ENCODE measurements around the gene ACYP2. TPM values are rescaled to one million over a fixed set of nuclear protein-coding genes. Genes with fewer than 3 reads are reported as not detected.
A peak's percentile ranks its signal among the peaks of the same experiment; 100 is the strongest.
"Not testable (repeated sequence)": the region's sequence is repeated elsewhere in the genome, so short reads cannot be mapped to it uniquely, and the experiment has no call there.

Gene ACYP2
- total RNA-seq, 1 experiment from 2014 or later, result 7.0 TPM

DNA sequence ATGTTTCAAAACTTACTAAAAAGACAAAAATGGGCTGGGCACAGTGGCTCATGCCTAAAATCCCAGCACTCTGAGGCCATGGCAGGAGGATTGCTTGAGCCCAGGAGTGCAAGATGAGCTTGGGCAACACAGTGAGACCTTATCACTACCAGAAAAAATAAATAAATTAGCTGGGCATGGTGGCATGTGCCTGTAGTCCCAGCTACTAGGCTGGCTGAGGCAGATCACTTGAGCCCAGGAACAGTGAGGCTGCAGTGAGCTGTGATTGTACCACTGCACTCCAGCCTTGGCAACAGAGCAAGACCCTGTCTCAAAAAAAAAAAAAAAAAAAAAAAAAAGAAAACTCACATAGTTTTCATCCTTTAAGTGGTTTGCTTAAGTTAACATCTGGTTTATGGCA, 134.2 kb downstream of the ACYP2 start:
- Histone ChIP-seq H3K27me3 (no peaks in the 10 kb centered on the region), H3K36me3 (no peaks in the 10 kb centered on the region), H3K4me1 (no peaks in the 10 kb centered on the region), H3K27ac (no peak overlapping the region), H3K9me3 (replicated peaks) (no peaks in the 10 kb centered on the region), H3K4me3 (no peak overlapping the region)
- DNase-seq, result no peak

DNA sequence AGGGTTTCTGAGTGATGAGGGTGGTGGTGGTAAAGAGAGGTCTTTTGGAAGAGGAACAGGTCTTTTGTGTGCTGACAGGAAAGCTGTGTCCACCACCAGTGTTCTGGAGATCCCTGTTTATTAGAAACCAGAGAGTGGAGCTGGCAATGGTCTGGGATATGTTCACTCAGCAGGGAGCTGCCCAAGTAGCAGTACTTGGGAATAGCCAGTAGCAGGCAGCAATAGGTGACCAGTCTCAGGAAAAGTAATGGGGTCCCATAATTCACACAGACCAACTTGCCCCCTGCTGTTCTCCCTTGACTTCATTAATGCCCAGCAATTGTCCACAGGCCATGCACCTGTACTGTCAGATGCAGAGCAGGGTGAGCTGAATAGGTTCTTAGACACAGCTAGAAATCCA, 138.8 kb downstream of the ACYP2 start:
- no peaks in the 10 kb centered on the region for H3K27me3 ChIP-seq
- DNase-seq, result peak in 1 of 2 experiments; percentile 16
- no peaks in the 10 kb centered on the region for H3K9me3 ChIP-seq (replicated peaks)
- no peak overlapping the region for H3K27ac ChIP-seq
- no peaks in the 10 kb centered on the region for H3K4me1 ChIP-seq
- no peaks in the 10 kb centered on the region for H3K36me3 ChIP-seq
- H3K4me3 ChIP-seq, result no peak overlapping the region

DNA sequence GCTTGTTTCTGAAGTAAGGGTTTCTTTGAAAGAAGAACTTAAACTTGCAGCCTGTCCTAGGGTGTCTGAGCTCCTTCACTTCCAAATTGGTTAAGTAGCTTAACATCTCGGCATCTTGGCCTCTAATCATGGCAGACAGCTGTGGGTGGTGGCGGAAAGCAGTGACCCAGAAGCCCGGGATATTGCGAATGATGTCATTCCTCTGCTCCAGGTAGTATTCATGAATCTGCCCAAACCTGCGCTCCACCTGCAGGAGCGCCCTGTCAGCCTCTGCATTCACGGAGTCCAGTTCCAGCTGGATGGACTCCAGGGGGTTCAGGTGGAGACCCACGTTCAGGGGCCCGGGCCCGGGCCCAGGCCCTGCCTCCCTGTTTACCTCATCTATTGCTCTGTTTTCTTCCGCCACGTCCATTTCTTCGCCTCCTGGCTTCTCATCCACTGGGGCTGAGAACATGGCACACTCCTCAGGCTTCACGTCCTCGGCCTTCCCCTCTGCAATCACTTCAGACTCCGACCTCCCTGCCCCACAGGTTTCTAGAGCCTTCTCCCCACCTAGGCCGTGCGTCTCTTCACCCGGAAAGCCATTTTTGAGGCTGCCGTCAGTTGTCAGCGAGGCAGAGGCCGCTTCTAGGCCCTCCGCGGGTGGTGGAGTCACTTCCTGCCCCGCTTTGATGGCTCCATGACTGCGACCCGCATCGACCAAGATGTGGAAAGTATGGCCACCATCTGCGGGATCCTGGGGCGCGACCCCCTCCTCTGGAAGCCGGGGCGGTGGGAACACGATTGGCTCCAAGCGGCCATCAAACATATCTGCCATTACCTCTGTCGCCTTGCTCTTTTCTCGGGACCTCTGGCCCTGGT, 140.0 kb downstream of the ACYP2 start:
- Histone ChIP-seq H3K9me3 (replicated peaks) (no peaks in the 10 kb centered on the region), H3K36me3 (no peaks in the 10 kb centered on the region), H3K27me3 (no peaks in the 10 kb centered on the region), H3K4me1 (no peaks in the 10 kb centered on the region), H3K4me3 (no peak overlapping the region), H3K27ac (no peak overlapping the region)
- DNase-seq, result no peak

DNA sequence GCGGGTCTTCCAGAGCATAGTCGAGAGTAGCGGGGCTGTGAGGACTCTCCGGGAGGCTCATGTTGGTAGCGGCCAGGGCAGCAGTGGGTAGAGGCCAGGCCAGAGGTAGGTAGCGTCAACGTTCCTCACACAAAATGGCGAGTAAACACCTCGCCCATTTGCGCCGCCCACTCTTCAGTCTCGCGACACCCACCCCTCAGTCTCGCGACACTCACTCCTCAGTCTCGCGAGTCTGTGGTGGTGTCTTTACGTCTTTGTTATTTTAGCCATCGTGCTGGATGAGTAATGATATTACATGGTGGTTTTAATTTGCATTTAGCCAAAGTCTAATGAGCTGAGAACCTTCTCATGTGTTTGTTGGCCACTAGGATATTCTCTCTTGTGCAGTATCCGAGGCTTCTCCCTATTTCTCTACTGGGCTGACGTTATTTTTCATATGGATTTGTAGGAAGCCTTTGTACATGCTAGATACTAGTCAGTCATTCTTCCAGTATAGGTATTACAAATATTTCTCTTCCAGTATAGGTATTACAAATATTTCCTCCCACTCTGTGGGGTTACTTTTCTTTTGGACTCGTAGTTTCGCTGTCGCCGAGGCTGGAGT, 140.8 kb downstream of the ACYP2 start, which contains the start of gene TSPYL6:
Gene TSPYL6, minus strand, starts transcription at position 139 of the 604 bp plus-strand sequence. Its CDS starts 78 bp downstream, at position 61.
- no peaks in the 10 kb centered on the region for H3K27me3 ChIP-seq
- no peak within 1 kb of the TSS for H3K4me3 ChIP-seq
- no peak for DNase-seq
- H3K4me1 ChIP-seq, result no peaks in the 10 kb centered on the region; the same call in 1 of the 2 replicates
- H3K27ac ChIP-seq, result no peak within 1 kb of the TSS
- H3K9me3 ChIP-seq (replicated peaks), result no peaks in the 10 kb centered on the region
- no peaks in the 10 kb centered on the region for H3K36me3 ChIP-seq

DNA sequence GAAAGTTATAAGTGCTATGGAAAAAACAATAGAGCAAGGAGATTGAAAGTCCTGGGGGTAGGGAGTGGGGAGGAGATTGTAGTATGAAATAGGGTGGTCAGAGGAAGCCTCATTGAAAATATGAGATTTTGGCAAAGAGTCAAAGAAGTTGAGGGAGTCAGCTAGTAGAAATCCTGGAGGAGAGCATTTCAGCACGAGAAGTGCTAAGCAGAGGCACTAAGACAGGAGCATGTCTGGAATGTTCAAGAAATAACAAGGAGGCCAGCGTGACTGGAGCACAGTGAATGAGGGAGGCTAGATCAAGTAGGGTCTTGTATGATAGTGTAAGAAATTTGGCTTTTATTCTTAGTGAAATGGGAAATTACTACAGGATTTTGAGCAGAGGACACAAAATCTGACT, 142.8 kb downstream of the ACYP2 start:
- no peaks in the 10 kb centered on the region for H3K27me3 ChIP-seq
- peaks cover 3% of the 10 kb centered on the region; the same call in 1 of the 2 replicates for H3K4me1 ChIP-seq
- H3K27ac ChIP-seq, result no peak overlapping the region
- H3K4me3 ChIP-seq, result no peak overlapping the region
- no peaks in the 10 kb centered on the region for H3K36me3 ChIP-seq
- H3K9me3 ChIP-seq (replicated peaks), result no peaks in the 10 kb centered on the region
- no peak for DNase-seq

- no peak for DNase-seq
- H3K9me3 ChIP-seq (replicated peaks), result no peaks in the 10 kb centered on the region
- peaks cover 3% of the 10 kb centered on the region; the same call in 1 of the 2 replicates for H3K4me1 ChIP-seq
- H3K27ac ChIP-seq, result no peak overlapping the region
- H3K36me3 ChIP-seq, result no peaks in the 10 kb centered on the region
- no peaks in the 10 kb centered on the region for H3K27me3 ChIP-seq
- H3K4me3 ChIP-seq, result no peak overlapping the region
Measured at GRCh38 chr2:54259413-54260240, 144.2 kb downstream of the ACYP2 start.

DNA sequence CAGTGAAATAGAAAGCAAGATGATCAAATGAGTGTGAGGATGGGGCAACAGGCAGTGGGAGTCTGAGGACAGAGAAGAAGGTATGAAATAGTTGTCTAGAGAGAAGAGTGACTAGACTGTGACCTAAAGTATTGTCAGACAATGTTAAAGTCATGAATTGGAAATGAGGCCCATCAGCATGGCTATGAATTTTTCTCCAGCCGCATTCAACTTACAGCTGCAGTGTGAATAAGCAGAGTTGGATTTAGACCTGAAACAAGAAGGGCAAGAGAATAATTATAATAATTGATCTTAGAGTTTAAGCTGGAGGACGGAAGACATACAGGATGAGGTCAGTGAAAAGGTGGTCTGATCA, 144.8 kb downstream of the ACYP2 start:
- no peak overlapping the region for H3K4me3 ChIP-seq
- H3K9me3 ChIP-seq (replicated peaks), result no peaks in the 10 kb centered on the region
- no peaks in the 10 kb centered on the region for H3K36me3 ChIP-seq

GRCh38 chr2:54261537-54261936, 146.1 kb downstream of the ACYP2 start:
- H3K9me3 ChIP-seq (replicated peaks), result no peaks in the 10 kb centered on the region; the same call in 1 of the 2 replicates
- peaks cover 3% of the 10 kb centered on the region; the same call in 1 of the 2 replicates for H3K4me1 ChIP-seq
- H3K4me3 ChIP-seq, result no peak overlapping the region
- DNase-seq, result no peak
- H3K27me3 ChIP-seq, result no peaks in the 10 kb centered on the region
- no peaks in the 10 kb centered on the region for H3K36me3 ChIP-seq
- H3K27ac ChIP-seq, result no peak overlapping the region

More for the DNA sequence above, 144.8 kb downstream of the ACYP2 start:
- no peak for DNase-seq
- Histone ChIP-seq H3K27me3 (no peaks in the 10 kb centered on the region), H3K27ac (no peak overlapping the region), H3K4me1 (peaks cover 3% of the 10 kb centered on the region; the same call in 1 of the 2 replicates)

GRCh38 chr2:54262015-54262765, 146.8 kb downstream of the ACYP2 start:
- no peaks in the 10 kb centered on the region for H3K36me3 ChIP-seq
- H3K9me3 ChIP-seq (replicated peaks), result no peaks in the 10 kb centered on the region; the same call in 1 of the 2 replicates
- H3K27ac ChIP-seq, result no peak overlapping the region
- peak in 1 of 2 experiments; percentile 20 for DNase-seq
- H3K27me3 ChIP-seq, result no peaks in the 10 kb centered on the region
- peaks cover 3% of the 10 kb centered on the region; the same call in 1 of the 2 replicates for H3K4me1 ChIP-seq
- no peak overlapping the region for H3K4me3 ChIP-seq

- not testable (repeated sequence) for H3K27me3 ChIP-seq; H3K4me1 ChIP-seq; H3K9me3 ChIP-seq (replicated peaks); H3K4me3 ChIP-seq; H3K27ac ChIP-seq; DNase-seq; H3K36me3 ChIP-seq
Measured at GRCh38 chr2:54265081-54265480, 149.7 kb downstream of the ACYP2 start.

DNA sequence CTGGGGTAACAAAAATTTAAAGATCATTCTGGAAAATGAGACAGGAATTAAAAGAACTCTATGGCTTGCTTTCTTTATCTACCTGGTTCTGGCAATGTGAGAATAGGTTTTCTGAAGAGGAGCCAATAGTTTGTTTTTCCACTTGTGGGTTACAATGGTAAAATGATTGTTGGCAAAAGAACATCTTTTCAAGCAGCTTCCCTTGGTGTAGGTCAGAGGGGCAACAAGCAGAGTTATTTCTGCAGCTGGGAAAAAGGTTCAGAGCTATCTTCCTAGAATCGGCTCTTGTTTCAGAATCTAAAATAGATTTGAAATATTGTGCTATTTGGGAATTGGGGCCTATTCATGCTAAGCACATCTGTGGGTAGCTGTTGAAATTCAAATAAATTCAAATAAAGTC, 152.2 kb downstream of the ACYP2 start:
- Histone ChIP-seq H3K27ac (no peak overlapping the region), H3K27me3 (no peaks in the 10 kb centered on the region), H3K4me1 (no peaks in the 10 kb centered on the region), H3K4me3 (no peak overlapping the region), H3K36me3 (no peaks in the 10 kb centered on the region), H3K9me3 (replicated peaks) (no peaks in the 10 kb centered on the region; the same call in 1 of the 2 replicates)
- DNase-seq, result no peak

GRCh38 chr2:54271189-54271588, 155.8 kb downstream of the ACYP2 start:
- H3K36me3 ChIP-seq, result no peaks in the 10 kb centered on the region
- no peaks in the 10 kb centered on the region for H3K27me3 ChIP-seq
- no peak overlapping the region for H3K27ac ChIP-seq
- H3K9me3 ChIP-seq (replicated peaks), result peaks cover 5% of the 10 kb centered on the region; the same call in 1 of the 2 replicates
- no peak overlapping the region for H3K4me3 ChIP-seq
- DNase-seq, result no peak
- peaks cover 15% of the 10 kb centered on the region for H3K4me1 ChIP-seq

DNA sequence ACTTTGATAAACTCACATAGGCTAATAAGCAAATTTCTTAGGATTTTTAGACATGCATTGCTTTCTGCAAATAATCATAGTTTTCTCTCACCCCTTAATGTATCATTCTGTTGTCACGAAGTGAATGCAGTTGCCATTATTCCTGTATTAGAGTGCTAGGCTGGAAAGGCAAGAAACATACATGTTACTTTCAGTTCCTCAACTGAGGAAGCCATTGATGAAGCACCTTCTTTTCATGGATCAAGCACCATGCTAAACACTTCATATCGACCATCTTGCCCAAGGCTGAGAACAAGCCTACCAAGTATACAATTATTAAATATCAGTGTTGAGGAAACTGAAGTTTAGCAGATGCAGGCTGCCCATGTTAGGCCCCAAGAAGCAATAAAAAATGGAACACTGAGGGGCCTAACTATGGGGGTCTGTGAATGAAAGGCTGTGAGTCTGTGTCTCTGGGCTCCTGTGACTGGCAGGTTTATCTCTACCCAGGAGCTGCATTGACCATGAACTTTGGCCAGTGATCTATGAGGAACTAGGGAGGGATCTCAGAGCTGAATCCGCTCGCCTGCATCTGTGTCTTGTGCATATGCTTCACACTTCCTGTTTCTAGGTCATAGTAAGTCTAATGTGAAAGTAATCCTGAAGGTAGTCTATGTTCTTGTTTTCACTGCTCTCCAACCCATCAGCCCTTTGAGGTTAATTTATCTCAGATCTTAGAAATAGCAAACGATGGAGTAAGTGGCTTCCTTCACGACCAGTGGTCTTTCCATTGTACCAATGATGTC, 156.6 kb downstream of the ACYP2 start:
- Histone ChIP-seq H3K9me3 (replicated peaks) (peaks cover 5% of the 10 kb centered on the region; the same call in 1 of the 2 replicates), H3K27me3 (no peaks in the 10 kb centered on the region), H3K27ac (no peak overlapping the region), H3K4me3 (no peak overlapping the region), H3K4me1 (peaks cover 15% of the 10 kb centered on the region), H3K36me3 (no peaks in the 10 kb centered on the region)
- DNase-seq, result no peak

All from SJCRH30 (cell line).